Breast epithelium (tissue), 3 donors: Measurements from ENCODE around the gene FDCSP.

Source experiments
- CTCF ChIP-seq, 3 donors: fragments of 450-650 bp; IDR thresholded peaks; one replicate each; pipeline ENCODE4 v1.5.1; 2016 to 2017; ENCODE audit warnings: antibody characterized with exemption in 3 of 3, mild to moderate bottlenecking in 3 of 3, moderate library complexity in 3 of 3
- POLR2A ChIP-seq: fragments of 450-650 bp; IDR thresholded peaks from one replicate; pipeline ENCODE4 v1.6.1; 2016; ENCODE audit warnings: antibody characterized with exemption, mild to moderate bottlenecking, moderate library complexity

DNA sequence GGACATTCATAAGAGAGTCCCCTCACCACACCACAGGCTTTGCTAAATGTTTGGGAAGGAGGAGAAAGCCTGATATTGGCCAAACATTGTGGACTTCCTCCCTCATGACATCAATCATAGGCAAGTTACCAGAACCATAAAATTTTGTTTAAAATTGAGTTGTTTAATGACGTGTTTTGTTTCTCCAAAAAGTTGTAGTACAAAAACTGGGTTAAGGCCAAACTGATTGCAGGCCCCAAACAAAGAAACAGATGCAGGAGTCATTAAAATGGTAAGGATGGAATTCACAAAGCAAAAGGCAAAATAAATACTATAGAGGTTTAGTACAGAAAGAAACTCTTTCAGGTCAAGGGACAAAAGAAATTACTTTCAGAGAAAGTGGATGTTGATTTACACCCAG is 34.3 kb upstream of the FDCSP start:
- TF ChIP-seq CTCF (IDR thresholded peaks at IDR 0.05) (no peak), POLR2A (no peak)
